AG08396 (cell line): ENCODE results near the gene SMC5.
A peak's percentile ranks its signal among the peaks of the same experiment; 100 is the strongest.
"Not testable (repeated sequence)": the region's sequence is repeated elsewhere in the genome, so short reads cannot be mapped to it uniquely, and the experiment has no call there.

ENCODE experiments used
- DNase-seq: peaks from one replicate; pipeline ENCODE4 v3.0.0; 2012; ENCODE audit warnings: low spot score, mixed read lengths

The SMC5 gene

GRCh38 chr9:70363760-70364159 lies 105.0 kb downstream of the SMC5 start:
- DNase-seq: no peak

GRCh38 chr9:70367305-70367930 lies 108.6 kb downstream of the SMC5 start:
- DNase-seq: no peak

- DNase-seq: no peak
These were observed 116.3 kb downstream of the SMC5 start for GRCh38 chr9:70374962-70375618.

- no peak for DNase-seq
These were observed 123.4 kb downstream of the SMC5 start for GRCh38 chr9:70382046-70382708.

- DNase-seq: no peak
These were observed 124.2 kb downstream of the SMC5 start for GRCh38 chr9:70382709-70383605.

GRCh38 chr9:70385426-70385825 lies 126.6 kb downstream of the SMC5 start:
- no peak for DNase-seq

- DNase-seq: no peak
These were observed 128.9 kb downstream of the SMC5 start for GRCh38 chr9:70387663-70388062.

GRCh38 chr9:70389188-70389587 lies 130.4 kb downstream of the SMC5 start:
- DNase-seq: no peak

GRCh38 chr9:70389621-70390266 lies 131.0 kb downstream of the SMC5 start:
- DNase-seq: peak; percentile 39

GRCh38 chr9:70390933-70391341 lies 132.2 kb downstream of the SMC5 start:
- DNase-seq: no peak

GRCh38 chr9:70392189-70392588 lies 133.4 kb downstream of the SMC5 start:
- no peak for DNase-seq

GRCh38 chr9:70392850-70393249 lies 134.1 kb downstream of the SMC5 start:
- DNase-seq: no peak

- DNase-seq: no peak
These were observed 136.9 kb downstream of the SMC5 start for GRCh38 chr9:70395652-70396051.

- DNase-seq: no peak
These were observed 139.4 kb downstream of the SMC5 start for GRCh38 chr9:70398145-70398556.

GRCh38 chr9:70399141-70399540 lies 140.4 kb downstream of the SMC5 start:
- DNase-seq: no peak

- DNase-seq: no peak
These were observed 141.5 kb downstream of the SMC5 start for GRCh38 chr9:70400107-70400892.

- not testable (repeated sequence) for DNase-seq
These were observed 142.5 kb downstream of the SMC5 start for GRCh38 chr9:70401241-70401640.

- DNase-seq: no peak
These were observed 143.4 kb downstream of the SMC5 start for GRCh38 chr9:70402213-70402612.

- no peak for DNase-seq
These were observed 144.4 kb downstream of the SMC5 start for GRCh38 chr9:70403166-70403565.

- no peak for DNase-seq
These were observed 144.8 kb downstream of the SMC5 start for GRCh38 chr9:70403618-70404025.

GRCh38 chr9:70404261-70404660 lies 145.5 kb downstream of the SMC5 start:
- DNase-seq: no peak
